NCI-H146 (cell line): ENCODE data around the gene GRM4.

ENCODE experiments used
- DNase-seq: peaks from one replicate; lab custom pipeline; 2025; lab: John Stamatoyannopoulos, UW

Gene GRM4

DNA sequence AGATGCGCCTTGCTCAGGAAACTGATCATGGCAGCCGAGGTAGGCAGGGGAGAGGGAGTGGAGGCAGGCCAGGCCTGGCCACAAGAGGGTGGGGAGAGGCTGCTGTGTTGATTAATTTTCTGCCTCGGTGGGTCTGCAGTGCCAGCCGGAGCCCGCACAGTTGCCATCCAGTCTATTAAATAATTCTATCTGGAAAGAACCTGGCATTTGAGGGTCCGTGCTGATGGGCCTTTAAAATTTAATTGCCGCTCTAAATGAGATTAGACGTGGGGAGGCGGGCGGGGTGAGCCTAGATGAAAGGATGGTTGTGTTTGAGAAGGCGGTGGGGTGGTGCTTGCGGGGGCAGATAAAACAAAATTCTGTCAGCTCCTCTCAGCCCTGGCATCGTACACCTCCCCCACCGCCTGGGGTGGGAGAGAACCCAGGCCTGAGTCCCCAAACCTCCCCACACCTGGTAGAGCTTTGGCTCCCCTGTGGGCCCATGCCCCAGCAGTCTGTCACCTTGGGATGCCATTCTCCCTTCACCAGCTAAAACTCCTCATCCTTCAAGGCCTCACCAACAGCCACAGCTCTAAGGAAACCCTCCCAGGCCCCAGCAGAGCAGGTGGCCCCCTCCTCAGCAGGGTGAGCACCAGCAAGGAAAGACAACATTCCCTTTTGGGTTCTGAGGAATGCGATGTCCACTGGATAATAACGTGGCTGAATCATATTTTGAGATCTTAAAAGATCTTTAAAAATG lies 167.3 kb downstream of the GRM4 start:
- no peak for DNase-seq

- DNase-seq: no peak
Observed at GRCh38 chr6:33977606-33978411, 168.1 kb downstream of the GRM4 start.

DNA sequence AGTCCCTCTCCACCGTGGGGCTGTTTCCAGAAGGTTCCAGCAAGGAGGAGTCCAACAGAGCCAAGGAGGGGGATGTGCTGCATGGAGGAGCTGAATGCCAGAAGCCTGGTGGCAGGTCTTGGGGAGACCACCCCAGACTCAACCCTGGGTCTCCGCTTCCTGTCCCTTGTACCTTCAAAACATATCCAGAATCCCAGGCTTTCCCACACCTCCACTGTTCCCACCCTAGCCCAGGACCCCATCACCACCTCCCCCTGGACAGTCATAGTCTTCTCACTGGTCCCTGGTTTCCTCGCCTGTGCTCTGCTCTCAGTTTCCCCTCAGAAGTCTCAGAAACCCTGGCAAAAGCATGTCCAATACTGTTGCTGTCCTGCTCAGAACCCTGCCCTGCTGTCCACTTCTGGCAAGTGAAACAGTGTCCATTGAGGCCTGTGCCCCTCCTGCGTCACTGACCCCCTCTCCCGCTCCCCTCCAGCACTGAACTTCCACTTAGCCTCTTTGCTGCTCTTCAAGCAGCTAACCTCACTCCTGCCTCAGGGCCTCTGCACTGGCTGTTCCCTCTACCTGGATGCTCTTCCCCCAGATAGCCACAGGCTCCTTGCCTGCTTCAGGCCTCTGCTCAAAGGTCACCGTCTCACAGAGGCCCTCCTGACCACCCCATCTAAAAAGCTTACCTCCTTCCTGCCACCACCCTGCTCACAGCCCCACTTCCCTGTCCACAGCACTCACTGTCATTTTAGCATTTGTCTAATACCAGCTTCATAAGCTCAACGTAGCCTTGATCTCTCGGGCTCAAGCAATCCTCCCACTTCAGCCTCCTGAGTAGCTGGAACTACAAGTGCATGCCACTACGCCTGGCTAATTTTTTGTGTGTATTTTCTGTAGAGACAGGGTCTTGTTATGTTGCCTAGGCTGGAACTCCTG lies 169.2 kb downstream of the GRM4 start:
- DNase-seq: no peak

GRCh38 chr6:33975661-33976436 lies 170.0 kb downstream of the GRM4 start:
- DNase-seq: peak; percentile 61

DNA sequence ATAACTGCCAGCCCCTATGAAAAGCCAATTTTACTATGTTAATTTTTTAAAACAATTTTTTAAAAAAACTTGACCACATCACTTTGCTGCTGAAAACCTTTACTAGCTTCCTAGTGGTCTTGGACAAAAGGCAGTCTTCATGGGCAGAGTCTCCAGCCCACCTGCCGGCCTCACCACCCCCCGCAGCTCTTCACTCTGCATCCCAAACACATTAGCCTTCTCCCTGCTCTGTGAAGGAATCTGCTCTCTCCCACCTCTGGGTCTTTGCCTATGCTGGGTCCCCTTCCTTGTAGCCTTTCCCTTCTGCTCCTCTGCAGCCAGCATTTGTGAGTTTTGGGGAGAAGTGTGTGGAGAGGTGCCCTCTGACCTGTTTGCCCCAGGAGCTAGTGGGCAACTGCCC lies 171.4 kb downstream of the GRM4 start:
- no peak for DNase-seq

- no peak for DNase-seq
Observed at GRCh38 chr6:33974030-33974429, 171.9 kb downstream of the GRM4 start.

DNA sequence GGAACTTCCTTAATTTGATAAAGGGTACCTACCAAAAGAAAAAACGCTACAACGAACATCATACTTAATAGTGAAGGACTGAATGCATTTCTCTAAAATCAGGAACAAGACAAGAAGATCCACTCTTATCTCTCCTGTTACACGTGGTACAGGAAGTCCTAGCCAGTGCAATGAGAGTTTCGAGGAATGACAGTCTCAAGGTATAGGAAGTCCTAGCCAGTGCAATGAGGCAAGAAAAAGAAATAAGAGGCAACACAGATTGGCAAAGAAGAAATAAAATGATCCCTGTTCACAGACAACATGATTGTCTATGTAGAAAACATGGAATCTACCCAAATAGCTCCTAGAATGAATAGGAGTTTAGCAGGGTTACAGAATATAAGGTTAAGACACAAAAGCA lies 174.3 kb downstream of the GRM4 start:
- no peak for DNase-seq
